SK-N-SH (cell line): ENCODE results near the gene IQCK.

Source experiments
- CTCF ChIP-seq: fragments of 200-600 bp; sonication (generic); IDR thresholded peaks from 2 replicates; pipeline ENCODE4 v1.6.1; 2017; ENCODE audit warnings: antibody characterized with exemption, mild to moderate bottlenecking, moderate library complexity
- EP300 ChIP-seq, 2 experiments: IDR thresholded peaks; 2 replicates each; pipeline versions ENCODE4 v1.4.0 to v1.6.1; 2012; ENCODE audit warnings: borderline replicate concordance in 1 of 2, low read depth in 1 of 2, low read length in 1 of 2
- MAX ChIP-seq: IDR thresholded peaks from 2 replicates; pipeline ENCODE4 v1.4.0; 2012; ENCODE audit warnings: low read depth
- REST ChIP-seq: IDR thresholded peaks from 2 replicates; pipeline ENCODE4 v1.6.1; 2012; ENCODE audit warnings: mild to moderate bottlenecking, low read depth, low read length, moderate library complexity
- RXRA ChIP-seq: IDR thresholded peaks from 2 replicates; pipeline ENCODE4 v1.4.0; 2012; ENCODE audit warnings: low read depth, mild to moderate bottlenecking, borderline replicate concordance
- YY1 ChIP-seq: IDR thresholded peaks from 2 replicates; pipeline ENCODE4 v1.4.0; 2012; ENCODE audit warnings: low read depth, mild to moderate bottlenecking

- no peak for TF ChIP-seq CTCF
- TF ChIP-seq REST, result no peak
- TF ChIP-seq MAX, result no peak
- no peak for TF ChIP-seq EP300 (IDR thresholded peaks at IDR 0.05; ENCODE audit: borderline replicate concordance in 1 of 2, low read depth in 1 of 2, low read length in 1 of 2)
- no peak for TF ChIP-seq RXRA
- no peak for TF ChIP-seq YY1
Measured at GRCh38 chr16:19808061-19808641, 90.1 kb downstream of the IQCK start.
